HEK293 (cell line): Measurements from ENCODE around the gene NNAT.
"Not testable (repeated sequence)": the region's sequence is repeated elsewhere in the genome, so short reads cannot be mapped to it uniquely, and the experiment has no call there.

Experiments used
- CTCF ChIA-PET: fragments of 350-600 bp; formaldehyde crosslinking; extraction: SDS; loops from one replicate; lab custom pipeline; 2021; ENCODE audit warnings: antibody characterized with exemption; lab: Yijun Ruan, JAX
- POLR2A ChIA-PET: fragments of 300-600 bp; formaldehyde crosslinking; extraction: SDS; loops from one replicate; lab custom pipeline; 2020; ENCODE audit warnings: antibody characterized with exemption, inconsistent platforms; lab: Yijun Ruan, JAX
- H3K27ac ChIP-seq: fragments of 200-500 bp; sonication (Bioruptor generic); 2 replicates; pipeline ENCODE4 v1.5.1; 2014; ENCODE audit warnings: low read depth, low read length, control low read depth, inconsistent platforms; ENCODE audit errors: extremely low read depth
- H3K36me3 ChIP-seq, 2 experiments: fragments of 200-500 bp in 1 of 2; sonication (Bioruptor generic) in 1 of 2; 1 replicate in 1 of 2; 2 replicates in 1 of 2; pipeline ENCODE4 v1.5.1; 2014 to 2017; ENCODE audit warnings: inconsistent platforms in 2 of 2, low read length in 2 of 2; ENCODE audit not compliant: control insufficient read depth in 2 of 2, insufficient read depth in 1 of 2
- H3K4me1 ChIP-seq: fragments of 200-500 bp; sonication (Bioruptor generic); 2 replicates; pipeline ENCODE4 v1.5.1; 2014; ENCODE audit warnings: mild to moderate bottlenecking, low read length, inconsistent platforms; ENCODE audit not compliant: control insufficient read depth, insufficient read depth
- H3K4me3 ChIP-seq: 2 replicates; pipeline ENCODE4 v1.5.1; 2011; ENCODE audit warnings: low read depth, mild to moderate bottlenecking, control low read depth, low read length, moderate library complexity
- H3K9me3 ChIP-seq: fragments of 200-500 bp; sonication (Bioruptor generic); 2 replicates; pipeline ENCODE4 v1.5.1; 2014; ENCODE audit warnings: low read depth, low read length, inconsistent platforms; ENCODE audit not compliant: control insufficient read depth, insufficient read depth
- CTCF ChIP-seq: fragments of 450-650 bp; formaldehyde crosslinking; IDR thresholded peaks from 2 replicates; pipeline ENCODE4 v1.5.1; 2016; ENCODE audit warnings: missing biosample characterization, missing genetic modification characterization
- ELK4 ChIP-seq: IDR thresholded peaks from 2 replicates; pipeline ENCODE4 v1.6.1; 2011; ENCODE audit warnings: mild to moderate bottlenecking, low read depth, low read length, borderline replicate concordance
- PRDM10 ChIP-seq: fragments of 450-650 bp; formaldehyde crosslinking; IDR thresholded peaks from 2 replicates; pipeline ENCODE4 v1.5.1; 2016; ENCODE audit warnings: missing biosample characterization, missing genetic modification characterization
- PRDM6 ChIP-seq: fragments of 450-650 bp; formaldehyde crosslinking; IDR thresholded peaks from 2 replicates; pipeline ENCODE4 v1.5.1; 2017; ENCODE audit warnings: missing biosample characterization, missing genetic modification characterization
- YY2 ChIP-seq: fragments of 450-650 bp; formaldehyde crosslinking; IDR thresholded peaks from 2 replicates; pipeline ENCODE4 v1.5.1; 2016; ENCODE audit warnings: missing biosample characterization, missing genetic modification characterization
- ZFHX2 ChIP-seq: fragments of 450-650 bp; formaldehyde crosslinking; conservative IDR thresholded peaks from 2 replicates; pipeline ENCODE4 v1.5.1; 2016; ENCODE audit warnings: missing biosample characterization, missing genetic modification characterization
- ZNF138 ChIP-seq: fragments of 450-650 bp; formaldehyde crosslinking; IDR thresholded peaks from 2 replicates; pipeline ENCODE4 v1.5.1; 2016; ENCODE audit warnings: missing biosample characterization, missing genetic modification characterization, borderline replicate concordance
- ZNF146 ChIP-seq: fragments of 450-650 bp; formaldehyde crosslinking; IDR thresholded peaks from 2 replicates; pipeline ENCODE4 v1.5.1; 2016; ENCODE audit warnings: missing biosample characterization, missing genetic modification characterization
- ZNF211 ChIP-seq: fragments of 450-650 bp; formaldehyde crosslinking; IDR thresholded peaks from 2 replicates; pipeline ENCODE4 v1.5.1; 2016; ENCODE audit warnings: low read depth, missing biosample characterization, missing genetic modification characterization
- ZNF645 ChIP-seq: fragments of 450-650 bp; formaldehyde crosslinking; IDR thresholded peaks from 2 replicates; pipeline ENCODE4; 2016; ENCODE audit warnings: missing biosample characterization, missing genetic modification characterization
- ZNF768 ChIP-seq: fragments of 450-650 bp; formaldehyde crosslinking; IDR thresholded peaks from 2 replicates; pipeline ENCODE4 v1.5.1; 2018; ENCODE audit warnings: missing biosample characterization, mild to moderate bottlenecking, missing genetic modification characterization

NNAT gene

GRCh38 chr20:37551660-37552059 is 30.6 kb downstream of the NNAT start:
- H3K4me3 ChIP-seq, H3K36me3 ChIP-seq, H3K27ac ChIP-seq, H3K4me1 ChIP-seq, H3K9me3 ChIP-seq: not testable (repeated sequence)
- CTCF ChIA-PET = interaction anchor here (0.9 kb wide), 1 partner anchor 13 kb away, joined by 3 read pairs; no protein-coding TSS in a partner anchor
- TF ChIP-seq PRDM10 (tag by site-specific recombination) = peak; percentile 85
- POLR2A ChIA-PET = interaction anchor here (0.7 kb wide), 1 partner anchor 54 kb away, joined by 3 read pairs; no protein-coding TSS in a partner anchor

GRCh38 chr20:37552415-37552814 is 31.4 kb downstream of the NNAT start:
- CTCF ChIA-PET = no interaction called here
- no peak overlapping the region for H3K27ac ChIP-seq
- H3K9me3 ChIP-seq = no peaks in the 10 kb centered on the region
- POLR2A ChIA-PET = no interaction called here
- TF ChIP-seq ZNF146 (no peak), ZNF138 (no peak), ELK4 (no peak), PRDM6 (no peak), ZNF768 (tag by site-specific recombination) (no peak), CTCF (no peak), ZFHX2 (tag by site-specific recombination) (no peak), ZNF211 (tag by site-specific recombination) (no peak), ZNF645 (tag by site-specific recombination) (no peak), YY2 (tag by site-specific recombination) (no peak)
- no peaks in the 10 kb centered on the region for H3K36me3 ChIP-seq
- no peak overlapping the region for H3K4me3 ChIP-seq
- no peaks in the 10 kb centered on the region for H3K4me1 ChIP-seq

- H3K4me3 ChIP-seq, H3K4me1 ChIP-seq, H3K27ac ChIP-seq, H3K9me3 ChIP-seq, POLR2A ChIA-PET, H3K36me3 ChIP-seq: not testable (repeated sequence)
- CTCF ChIA-PET = interaction anchor here (0.6 to 2.6 kb wide), 5 partner anchors 10 to 892 kb away, joined by 3 to 22 read pairs (median 3); no protein-coding TSS in a partner anchor
Measured at GRCh38 chr20:37554721-37555298, 33.8 kb downstream of the NNAT start.
